ENCODE measurements around the gene NPAS2.

Gene NPAS2

GRCh38 chr2:101026923-101027469 is 207.1 kb downstream of the NPAS2 start:
- DNase-seq, result no peak

- DNase-seq, result no peak
Measured at GRCh38 chr2:101027852-101028251, 207.9 kb downstream of the NPAS2 start.

GRCh38 chr2:101030866-101031554 is 211.1 kb downstream of the NPAS2 start:
- DNase-seq, result no peak

- DNase-seq, result no peak
Measured at GRCh38 chr2:101032084-101032776, 212.3 kb downstream of the NPAS2 start.

- DNase-seq, result no peak
Measured at GRCh38 chr2:101036562-101036961, 216.6 kb downstream of the NPAS2 start.

GRCh38 chr2:101037161-101037755 is 217.3 kb downstream of the NPAS2 start:
- DNase-seq, result no peak

GRCh38 chr2:101038455-101039255 is 218.7 kb downstream of the NPAS2 start:
- DNase-seq, result peak; percentile 12

- DNase-seq, result no peak
Measured at GRCh38 chr2:101040072-101040471, 220.1 kb downstream of the NPAS2 start.

- no peak for DNase-seq
Measured at GRCh38 chr2:101040761-101041160, 220.8 kb downstream of the NPAS2 start.

GRCh38 chr2:101041413-101041812 is 221.5 kb downstream of the NPAS2 start:
- DNase-seq, result no peak

GRCh38 chr2:101045330-101045729 is 225.4 kb downstream of the NPAS2 start:
- DNase-seq, result no peak
